Calu3 (cell line): ENCODE results near the gene PREP. TPM values are rescaled to one million over a fixed set of nuclear protein-coding genes. Genes with fewer than 3 reads are reported as not detected.

ENCODE experiments used
- BruUV-seq: library from RNA; stranded (reverse); fragments of 400-500 nt; replicated peaks from 2 replicates; lab custom pipeline; 2021; lab: Mats Ljungman, UMichigan
- CTCF ChIA-PET: fragments of 300-600 bp; sonication (Branson Sonifier 250); formaldehyde crosslinking; loops from one replicate; lab custom pipeline; 2022; ENCODE audit warnings: antibody characterized with exemption; lab: Charles Lee
- DNase-seq: peaks from one replicate; pipeline ENCODE4 v3.0.0; 2022
- H3K27ac Mint-ChIP-seq: one replicate; pipeline ENCODE4 v1.8.0; 2022; ENCODE audit warnings: mixed read lengths; ENCODE audit not compliant: unreplicated experiment
- H3K27me3 Mint-ChIP-seq: one replicate; pipeline ENCODE4 v1.8.0; 2022; ENCODE audit warnings: mixed read lengths; ENCODE audit not compliant: unreplicated experiment
- H3K36me3 Mint-ChIP-seq: one replicate; pipeline ENCODE4 v1.8.0; 2022; ENCODE audit warnings: mild to moderate bottlenecking, moderate library complexity, mixed read lengths; ENCODE audit not compliant: insufficient read depth, unreplicated experiment
- H3K4me1 Mint-ChIP-seq: one replicate; pipeline ENCODE4 v1.8.0; 2022; ENCODE audit warnings: mild to moderate bottlenecking, low read depth, mixed read lengths; ENCODE audit not compliant: unreplicated experiment
- H3K4me3 Mint-ChIP-seq: one replicate; pipeline ENCODE4 v1.8.0; 2022; ENCODE audit warnings: mild to moderate bottlenecking, low read depth, moderate library complexity, mixed read lengths; ENCODE audit not compliant: unreplicated experiment
- H3K9me3 Mint-ChIP-seq: one replicate; pipeline ENCODE4 v1.8.0; 2022; ENCODE audit warnings: low read depth, mixed read lengths; ENCODE audit not compliant: unreplicated experiment
- intact Hi-C: fragments of 100-400 bp; cut with micrococcal nuclease; formaldehyde crosslinking; loops from one replicate; pipeline ENCODE4 v1.10.0; 2022; ENCODE audit not compliant: unreplicated experiment
- total RNA-seq: library from RNA; stranded (reverse); gene quantifications from 2 replicates; pipeline ENCODE4 v1.2.3, GENCODE V29; 2022
- TF ChIP-seq, protein P1 (sequence below): fragments of 200-600 bp; IDR thresholded peaks from one replicate; pipeline ENCODE4 v1.8.0; 2022; ENCODE audit warnings: antibody characterized with exemption; ENCODE audit not compliant: unreplicated experiment

PREP gene
- total RNA-seq, 1 experiment from 2014 or later: 70.4 TPM

DNA sequence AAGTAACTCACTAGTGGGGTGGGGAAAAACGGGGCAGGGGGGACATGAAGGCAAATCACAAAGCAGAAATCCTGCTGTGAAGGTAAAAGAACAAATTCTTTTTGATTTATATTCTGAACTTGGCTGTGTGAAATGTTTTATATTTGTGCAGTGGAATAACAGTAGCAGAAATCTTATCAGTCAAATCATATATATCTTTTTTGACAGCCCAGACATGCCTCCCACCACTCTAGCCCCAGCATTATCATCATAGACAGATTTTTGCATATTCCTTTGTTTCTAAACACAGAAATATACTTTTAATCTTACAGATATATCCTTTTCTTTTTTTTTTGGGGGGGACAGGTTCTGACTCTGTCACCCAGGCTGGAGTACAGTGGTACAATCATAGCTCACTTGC, 97.4 kb downstream of the PREP start:
- no TSS peak for BruUV-seq
- TF ChIP-seq, protein P1, sequence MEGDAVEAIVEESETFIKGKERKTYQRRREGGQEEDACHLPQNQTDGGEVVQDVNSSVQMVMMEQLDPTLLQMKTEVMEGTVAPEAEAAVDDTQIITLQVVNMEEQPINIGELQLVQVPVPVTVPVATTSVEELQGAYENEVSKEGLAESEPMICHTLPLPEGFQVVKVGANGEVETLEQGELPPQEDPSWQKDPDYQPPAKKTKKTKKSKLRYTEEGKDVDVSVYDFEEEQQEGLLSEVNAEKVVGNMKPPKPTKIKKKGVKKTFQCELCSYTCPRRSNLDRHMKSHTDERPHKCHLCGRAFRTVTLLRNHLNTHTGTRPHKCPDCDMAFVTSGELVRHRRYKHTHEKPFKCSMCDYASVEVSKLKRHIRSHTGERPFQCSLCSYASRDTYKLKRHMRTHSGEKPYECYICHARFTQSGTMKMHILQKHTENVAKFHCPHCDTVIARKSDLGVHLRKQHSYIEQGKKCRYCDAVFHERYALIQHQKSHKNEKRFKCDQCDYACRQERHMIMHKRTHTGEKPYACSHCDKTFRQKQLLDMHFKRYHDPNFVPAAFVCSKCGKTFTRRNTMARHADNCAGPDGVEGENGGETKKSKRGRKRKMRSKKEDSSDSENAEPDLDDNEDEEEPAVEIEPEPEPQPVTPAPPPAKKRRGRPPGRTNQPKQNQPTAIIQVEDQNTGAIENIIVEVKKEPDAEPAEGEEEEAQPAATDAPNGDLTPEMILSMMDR: no peak
- no peak overlapping the region for H3K4me3 Mint-ChIP-seq
- H3K9me3 Mint-ChIP-seq: no peaks in the 10 kb centered on the region
- no peak for DNase-seq
- no peaks in the 10 kb centered on the region for H3K4me1 Mint-ChIP-seq
- intact Hi-C loops: no loop called here
- H3K27ac Mint-ChIP-seq: no peak overlapping the region
- CTCF ChIA-PET: no interaction called here
- no peaks in the 10 kb centered on the region for H3K27me3 Mint-ChIP-seq
- peaks cover 16% of the 10 kb centered on the region for H3K36me3 Mint-ChIP-seq

DNA sequence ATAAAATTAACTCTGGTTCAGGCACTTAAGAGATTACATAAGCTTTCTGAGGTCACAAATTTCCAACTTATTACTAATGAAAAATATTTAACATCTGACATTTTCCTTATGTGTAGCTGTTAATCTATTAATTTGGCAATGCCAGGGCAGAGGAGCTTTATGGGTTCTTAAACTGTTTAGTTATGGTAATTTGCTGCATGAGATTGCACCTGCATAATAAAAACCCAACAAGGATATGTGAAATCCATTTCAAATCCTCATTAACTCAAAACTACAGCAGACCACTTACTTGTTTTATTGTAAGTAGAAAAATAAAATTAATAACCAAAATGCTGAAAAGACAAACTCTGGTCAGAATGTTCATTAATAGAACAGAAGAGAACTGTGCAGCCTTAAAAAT, 98.1 kb downstream of the PREP start:
- intact Hi-C loops: no loop called here
- Mint-ChIP-seq H3K9me3 (no peaks in the 10 kb centered on the region), H3K27me3 (no peaks in the 10 kb centered on the region), H3K4me1 (no peaks in the 10 kb centered on the region), H3K27ac (no peak overlapping the region), H3K4me3 (no peak overlapping the region), H3K36me3 (peaks cover 16% of the 10 kb centered on the region)
- TF ChIP-seq, protein P1: no peak
- no peak for DNase-seq
- CTCF ChIA-PET: no interaction called here
- BruUV-seq: no TSS peak

DNA sequence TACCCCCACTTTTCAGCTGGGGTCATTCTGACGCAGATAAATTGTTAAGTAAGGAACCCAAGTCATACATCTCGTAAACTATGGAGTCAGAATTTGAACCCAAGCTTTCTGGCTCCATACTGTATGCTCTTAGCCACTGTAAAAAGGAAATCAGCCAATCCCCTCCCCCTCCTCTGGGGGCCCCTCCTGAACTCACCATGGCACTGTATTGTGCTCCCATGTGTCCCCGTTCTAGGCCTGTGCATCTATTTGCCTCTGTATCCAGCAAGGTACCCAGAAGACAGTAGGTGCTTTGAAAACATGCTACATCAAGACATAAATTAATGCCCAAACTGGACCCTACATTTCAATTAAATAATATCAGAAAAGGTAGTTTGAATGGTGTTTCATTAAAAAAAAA, 98.5 kb downstream of the PREP start:
- Mint-ChIP-seq H3K4me3 (no peak overlapping the region), H3K4me1 (no peaks in the 10 kb centered on the region), H3K9me3 (no peaks in the 10 kb centered on the region), H3K27ac (no peak overlapping the region), H3K36me3 (peaks cover 16% of the 10 kb centered on the region), H3K27me3 (no peaks in the 10 kb centered on the region)
- intact Hi-C loops: no loop called here
- TF ChIP-seq, protein P1: no peak
- CTCF ChIA-PET: no interaction called here
- BruUV-seq: no TSS peak
- DNase-seq: no peak

DNA sequence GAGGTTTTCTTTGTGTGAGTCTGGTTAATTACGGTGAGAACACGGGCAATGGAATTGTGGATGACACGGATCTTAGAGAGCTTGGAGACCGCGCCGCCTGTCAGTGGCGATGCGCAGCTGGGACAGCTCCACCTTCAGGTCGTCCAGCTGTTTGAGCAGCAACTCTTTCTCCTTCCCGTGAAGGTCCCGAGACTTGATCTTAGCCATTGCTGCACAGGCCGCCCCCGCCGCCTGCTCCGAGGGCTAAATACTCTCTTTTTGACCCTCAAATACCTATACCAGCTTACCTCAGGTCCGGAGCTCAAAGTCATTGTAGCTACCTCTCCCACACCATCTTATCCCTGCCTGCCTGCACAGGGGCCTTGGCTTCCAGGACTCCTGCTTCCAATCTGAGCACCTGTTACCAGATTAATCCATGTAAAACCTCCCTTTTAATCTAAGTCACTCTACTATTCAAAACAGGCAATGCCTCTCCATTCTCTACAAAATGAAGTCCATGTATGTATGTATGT, 100.2 kb downstream of the PREP start:
- BruUV-seq: no TSS peak
- TF ChIP-seq, protein P1: no peak
- no peaks in the 10 kb centered on the region for H3K9me3 Mint-ChIP-seq
- intact Hi-C loops: no loop called here
- peaks cover 12% of the 10 kb centered on the region for H3K36me3 Mint-ChIP-seq
- H3K27me3 Mint-ChIP-seq: no peaks in the 10 kb centered on the region
- H3K4me3 Mint-ChIP-seq: no peak overlapping the region
- DNase-seq: no peak
- CTCF ChIA-PET: interaction anchor here (0.6 kb wide), 1 partner anchor 438 kb away, joined by 3 read pairs; no protein-coding TSS in a partner anchor
- H3K27ac Mint-ChIP-seq: no peak overlapping the region
- H3K4me1 Mint-ChIP-seq: no peaks in the 10 kb centered on the region
